Uterus (tissue), 2 donors: ENCODE measurements around the gene SLC35F6.

ENCODE experiments used
- CTCF ChIP-seq, 4 experiments: fragments of 200-600 bp in 2 of 4; fragments of 450-650 bp in 2 of 4; sonication (generic) in 2 of 4; IDR thresholded peaks; one replicate each; pipeline ENCODE4 v1.5.1; 2016 to 2019; ENCODE audit warnings: antibody characterized with exemption in 4 of 4, mild to moderate bottlenecking in 2 of 4, moderate library complexity in 1 of 4
- POLR2A ChIP-seq, 2 donors: fragments of 450-650 bp; IDR thresholded peaks; one replicate each; pipeline ENCODE4 v1.6.1; 2016; ENCODE audit warnings: antibody characterized with exemption in 2 of 2, mild to moderate bottlenecking in 1 of 2, moderate library complexity in 1 of 2

GRCh38 chr2:26801328-26801727 is 37.2 kb downstream of the SLC35F6 start:
- TF ChIP-seq CTCF (IDR thresholded peaks at IDR 0.05) (no peak), POLR2A (IDR thresholded peaks at IDR 0.05) (no peak)
